ENCODE results near the gene PPP1R13B. TPM values are rescaled to one million over a fixed set of nuclear protein-coding genes. Genes with fewer than 3 reads are reported as not detected.

PPP1R13B gene
- total RNA-seq, 1 experiment from 2014 or later, result 19.0 TPM

DNA sequence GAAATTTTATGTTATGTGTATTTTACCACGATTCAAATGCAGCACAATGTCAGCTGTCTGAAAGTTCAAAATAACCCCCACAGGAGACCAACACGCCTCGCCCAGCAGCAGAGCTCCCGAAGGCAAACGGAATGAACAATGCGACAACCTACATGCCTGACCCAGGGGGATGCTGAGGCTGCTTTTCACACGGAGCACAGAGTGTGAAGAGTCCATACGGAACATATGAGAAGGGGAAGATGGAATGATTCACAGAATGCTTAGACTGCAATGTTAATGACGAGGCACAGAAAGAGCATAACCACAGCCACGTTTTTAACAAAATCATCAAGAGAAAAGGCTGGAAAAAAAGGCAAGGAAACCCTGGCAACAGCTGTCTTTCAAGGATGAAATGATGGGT, 109.2 kb downstream of the PPP1R13B start:
- H3K4me3 ChIP-seq (ENCODE audit: low read depth in 2 of 2, low read length in 2 of 2), result no peak overlapping the region
- DNase-seq (ENCODE audit: low read depth, low spot score) (no peak), ATAC-seq (no peak)
- BruUV-seq (replicated peaks), result no TSS peak
- H3K27me3 ChIP-seq (ENCODE audit: control insufficient read depth, insufficient read depth, low read length), result no peaks in the 10 kb centered on the region
- no peaks in the 10 kb centered on the region for H3K9me3 ChIP-seq (ENCODE audit: control insufficient read depth, insufficient read depth, low read depth, low read length)
- in situ Hi-C loops (cut with HindIII; ENCODE audit: low pct_unique_long_range_greater_than_20kb, low sequenced_read_pairs) (no loop called here), intact Hi-C loops (cut with micrococcal nuclease; ENCODE audit: unreplicated experiment) (no loop called here)
- ChIA-PET POLR2A (no interaction called here), CTCF (no interaction called here)
- H3K36me3 ChIP-seq (ENCODE audit: control insufficient read depth, insufficient read depth, low read length), result no peaks in the 10 kb centered on the region; the same call in 1 of the 2 replicates
- no peaks in the 10 kb centered on the region for H3K4me1 ChIP-seq (ENCODE audit: control insufficient read depth, insufficient read depth, low read length)
- TF ChIP-seq, protein P1, sequence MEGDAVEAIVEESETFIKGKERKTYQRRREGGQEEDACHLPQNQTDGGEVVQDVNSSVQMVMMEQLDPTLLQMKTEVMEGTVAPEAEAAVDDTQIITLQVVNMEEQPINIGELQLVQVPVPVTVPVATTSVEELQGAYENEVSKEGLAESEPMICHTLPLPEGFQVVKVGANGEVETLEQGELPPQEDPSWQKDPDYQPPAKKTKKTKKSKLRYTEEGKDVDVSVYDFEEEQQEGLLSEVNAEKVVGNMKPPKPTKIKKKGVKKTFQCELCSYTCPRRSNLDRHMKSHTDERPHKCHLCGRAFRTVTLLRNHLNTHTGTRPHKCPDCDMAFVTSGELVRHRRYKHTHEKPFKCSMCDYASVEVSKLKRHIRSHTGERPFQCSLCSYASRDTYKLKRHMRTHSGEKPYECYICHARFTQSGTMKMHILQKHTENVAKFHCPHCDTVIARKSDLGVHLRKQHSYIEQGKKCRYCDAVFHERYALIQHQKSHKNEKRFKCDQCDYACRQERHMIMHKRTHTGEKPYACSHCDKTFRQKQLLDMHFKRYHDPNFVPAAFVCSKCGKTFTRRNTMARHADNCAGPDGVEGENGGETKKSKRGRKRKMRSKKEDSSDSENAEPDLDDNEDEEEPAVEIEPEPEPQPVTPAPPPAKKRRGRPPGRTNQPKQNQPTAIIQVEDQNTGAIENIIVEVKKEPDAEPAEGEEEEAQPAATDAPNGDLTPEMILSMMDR (IDR thresholded peaks at IDR 0.05), result no peak
- TF ChIP-seq, protein P2, sequence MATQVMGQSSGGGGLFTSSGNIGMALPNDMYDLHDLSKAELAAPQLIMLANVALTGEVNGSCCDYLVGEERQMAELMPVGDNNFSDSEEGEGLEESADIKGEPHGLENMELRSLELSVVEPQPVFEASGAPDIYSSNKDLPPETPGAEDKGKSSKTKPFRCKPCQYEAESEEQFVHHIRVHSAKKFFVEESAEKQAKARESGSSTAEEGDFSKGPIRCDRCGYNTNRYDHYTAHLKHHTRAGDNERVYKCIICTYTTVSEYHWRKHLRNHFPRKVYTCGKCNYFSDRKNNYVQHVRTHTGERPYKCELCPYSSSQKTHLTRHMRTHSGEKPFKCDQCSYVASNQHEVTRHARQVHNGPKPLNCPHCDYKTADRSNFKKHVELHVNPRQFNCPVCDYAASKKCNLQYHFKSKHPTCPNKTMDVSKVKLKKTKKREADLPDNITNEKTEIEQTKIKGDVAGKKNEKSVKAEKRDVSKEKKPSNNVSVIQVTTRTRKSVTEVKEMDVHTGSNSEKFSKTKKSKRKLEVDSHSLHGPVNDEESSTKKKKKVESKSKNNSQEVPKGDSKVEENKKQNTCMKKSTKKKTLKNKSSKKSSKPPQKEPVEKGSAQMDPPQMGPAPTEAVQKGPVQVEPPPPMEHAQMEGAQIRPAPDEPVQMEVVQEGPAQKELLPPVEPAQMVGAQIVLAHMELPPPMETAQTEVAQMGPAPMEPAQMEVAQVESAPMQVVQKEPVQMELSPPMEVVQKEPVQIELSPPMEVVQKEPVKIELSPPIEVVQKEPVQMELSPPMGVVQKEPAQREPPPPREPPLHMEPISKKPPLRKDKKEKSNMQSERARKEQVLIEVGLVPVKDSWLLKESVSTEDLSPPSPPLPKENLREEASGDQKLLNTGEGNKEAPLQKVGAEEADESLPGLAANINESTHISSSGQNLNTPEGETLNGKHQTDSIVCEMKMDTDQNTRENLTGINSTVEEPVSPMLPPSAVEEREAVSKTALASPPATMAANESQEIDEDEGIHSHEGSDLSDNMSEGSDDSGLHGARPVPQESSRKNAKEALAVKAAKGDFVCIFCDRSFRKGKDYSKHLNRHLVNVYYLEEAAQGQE (IDR thresholded peaks at IDR 0.05; ENCODE audit: insufficient read depth in 1 of 2, low read depth in 2 of 2, low read length in 1 of 2), result no peak
- TF ChIP-seq TCF7L2 (IDR thresholded peaks at IDR 0.05; ENCODE audit: low read depth, low read length), result no peak
- no peak for TF ChIP-seq SIN3A (IDR thresholded peaks at IDR 0.05; ENCODE audit: borderline replicate concordance, insufficient read depth, low read depth, low read length)
- TF ChIP-seq POLR2AphosphoS5 (IDR thresholded peaks at IDR 0.05; ENCODE audit: low read depth, low read length), result no peak
- no peak overlapping the region for H3K27ac ChIP-seq (ENCODE audit: low read length)

DNA sequence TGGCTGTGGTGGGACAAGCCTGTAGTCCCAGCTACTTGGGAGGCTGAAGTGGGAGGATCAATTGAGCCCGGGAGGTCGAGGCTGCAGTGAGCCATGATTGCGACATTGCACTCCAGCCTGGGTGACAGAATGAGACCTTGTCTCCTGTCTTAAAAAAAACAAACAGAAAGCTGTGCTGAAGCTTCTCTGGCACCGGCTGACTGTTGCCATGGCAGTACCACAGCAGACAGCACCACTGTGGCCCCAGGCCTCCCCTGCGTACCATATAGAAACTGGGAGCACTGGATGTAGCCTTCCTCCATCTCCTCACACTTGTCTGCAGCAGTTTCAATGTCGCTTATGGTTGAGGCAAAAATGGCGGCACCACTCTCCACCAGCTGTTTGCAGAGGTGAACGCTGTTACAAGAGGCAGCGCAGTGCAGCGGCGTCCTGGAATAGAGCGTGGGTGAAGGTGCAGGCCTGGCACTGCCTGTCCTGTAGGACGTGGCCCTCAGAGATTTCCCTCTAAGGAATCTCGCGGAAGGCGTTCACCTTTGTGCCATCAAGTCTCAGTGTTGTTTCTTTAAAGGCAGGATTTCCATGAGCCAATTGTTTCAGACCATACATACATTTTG, 109.8 kb downstream of the PPP1R13B start:
- no peak for ATAC-seq
- Histone ChIP-seq H3K27ac (ENCODE audit: low read length) (no peak overlapping the region), H3K4me3 (ENCODE audit: low read depth in 2 of 2, low read length in 2 of 2) (no peak overlapping the region), H3K27me3 (ENCODE audit: control insufficient read depth, insufficient read depth, low read length) (no peaks in the 10 kb centered on the region), H3K36me3 (ENCODE audit: control insufficient read depth, insufficient read depth, low read length) (no peaks in the 10 kb centered on the region; the same call in 1 of the 2 replicates), H3K4me1 (ENCODE audit: control insufficient read depth, insufficient read depth, low read length) (no peaks in the 10 kb centered on the region), H3K9me3 (ENCODE audit: control insufficient read depth, insufficient read depth, low read depth, low read length) (no peaks in the 10 kb centered on the region)
- no TSS peak for BruUV-seq (replicated peaks)
- POLR2A ChIA-PET, result no interaction called here
- CTCF ChIA-PET, result no interaction called here
- DNase-seq (ENCODE audit: low read depth, low spot score), result no peak
- in situ Hi-C loops (cut with HindIII; ENCODE audit: low pct_unique_long_range_greater_than_20kb, low sequenced_read_pairs) (no loop called here), intact Hi-C loops (cut with micrococcal nuclease; ENCODE audit: unreplicated experiment) (no loop called here)
- no peak for TF ChIP-seq SIN3A (IDR thresholded peaks at IDR 0.05; ENCODE audit: borderline replicate concordance, insufficient read depth, low read depth, low read length)
- TF ChIP-seq, protein P1 (IDR thresholded peaks at IDR 0.05), result no peak
